Activated CD8-positive, alpha-beta T cell treated with anti-CD3 and anti-CD28 coated beads for 36 hours (primary cell): Measurements from ENCODE around the gene SLC10A6. TPM values are rescaled to one million over a fixed set of nuclear protein-coding genes. Genes with fewer than 3 reads are reported as not detected.

Source experiments
- ATAC-seq: fragments of 200-7000 bp; cut with Tn5 transposase; one replicate; pipeline ENCODE4 v1.10.0; 2021; ENCODE audit warnings: mild to moderate bottlenecking, moderate library complexity
- CTCF ChIA-PET: fragments of 350-600 bp; sonication (Branson Sonifier 250); formaldehyde crosslinking; loops from one replicate; lab custom pipeline; 2021; ENCODE audit warnings: antibody characterized with exemption; lab: Charles Lee
- POLR2A ChIA-PET: fragments of 350-600 bp; sonication (Branson Sonifier 250); formaldehyde crosslinking; loops from one replicate; lab custom pipeline; 2021; ENCODE audit warnings: antibody characterized with exemption; lab: Charles Lee
- DNase-seq: peaks from one replicate; pipeline ENCODE4 v3.0.0-alpha.2; 2020
- H3K27ac Mint-ChIP-seq: one replicate; pipeline ENCODE4 v1.8.0; 2021; ENCODE audit warnings: mild to moderate bottlenecking, mixed read lengths
- H3K27me3 Mint-ChIP-seq: one replicate; pipeline ENCODE4 v1.8.0; 2021; ENCODE audit warnings: mixed read lengths
- H3K36me3 Mint-ChIP-seq: one replicate; pipeline ENCODE4 v1.8.0; 2021; ENCODE audit warnings: low read depth, mixed read lengths
- H3K4me1 Mint-ChIP-seq: one replicate; pipeline ENCODE4 v1.8.0; 2021; ENCODE audit warnings: low read depth, mixed read lengths
- H3K4me3 Mint-ChIP-seq: one replicate; pipeline ENCODE4 v1.8.0; 2021; ENCODE audit warnings: mild to moderate bottlenecking, moderate library complexity, mixed read lengths
- H3K9me3 Mint-ChIP-seq: one replicate; pipeline ENCODE4 v1.8.0; 2021; ENCODE audit warnings: mixed read lengths
- CTCF ChIP-seq: fragments of 200-600 bp; IDR thresholded peaks from one replicate; pipeline ENCODE4 v1.8.0; 2022; ENCODE audit warnings: antibody characterized with exemption, mild to moderate bottlenecking
- intact Hi-C: fragments of 100-400 bp; cut with micrococcal nuclease; formaldehyde crosslinking; loops from one replicate; pipeline ENCODE4 v1.10.0; 2022
- total RNA-seq, 2 experiments: library from RNA; stranded (reverse); gene quantifications; one replicate each; pipeline ENCODE4 v1.2.3, GENCODE V29; 2021

Gene SLC10A6
- total RNA-seq, 2 experiments from 2014 or later = not detected

GRCh38 chr4:86819561-86819960, 29.6 kb downstream of the SLC10A6 start:
- Mint-ChIP-seq H3K27me3 (no peaks in the 10 kb centered on the region), H3K4me3 (no peak overlapping the region), H3K4me1 (no peaks in the 10 kb centered on the region), H3K36me3 (no peaks in the 10 kb centered on the region), H3K27ac (no peak overlapping the region), H3K9me3 (peaks cover 4% of the 10 kb centered on the region)
- TF ChIP-seq CTCF = no peak
- ChIA-PET POLR2A (no interaction called here), CTCF (no interaction called here)
- ATAC-seq = no peak
- intact Hi-C loops = no loop called here
- DNase-seq = no peak

GRCh38 chr4:86818841-86819240, 30.3 kb downstream of the SLC10A6 start:
- no peak overlapping the region for H3K4me3 Mint-ChIP-seq
- no peaks in the 10 kb centered on the region for H3K36me3 Mint-ChIP-seq
- ChIA-PET CTCF (interaction anchor here (1.2 kb wide), 1 partner anchor 322 kb away, joined by 3 read pairs; no protein-coding TSS in a partner anchor), POLR2A (no interaction called here)
- TF ChIP-seq CTCF = no peak
- no peaks in the 10 kb centered on the region for H3K4me1 Mint-ChIP-seq
- DNase-seq (no peak), ATAC-seq (no peak)
- intact Hi-C loops = no loop called here
- no peaks in the 10 kb centered on the region for H3K27me3 Mint-ChIP-seq
- peaks cover 4% of the 10 kb centered on the region for H3K9me3 Mint-ChIP-seq
- no peak overlapping the region for H3K27ac Mint-ChIP-seq

- no peak for TF ChIP-seq CTCF
- ATAC-seq (no peak), DNase-seq (no peak)
- no peaks in the 10 kb centered on the region for H3K4me1 Mint-ChIP-seq
- no peaks in the 10 kb centered on the region for H3K27me3 Mint-ChIP-seq
- H3K9me3 Mint-ChIP-seq = peaks cover 4% of the 10 kb centered on the region
- CTCF ChIA-PET = interaction anchor here (1.2 kb wide), 1 partner anchor 321 kb away, joined by 3 read pairs; no protein-coding TSS in a partner anchor
- no peak overlapping the region for H3K4me3 Mint-ChIP-seq
- H3K27ac Mint-ChIP-seq = no peak overlapping the region
- no peaks in the 10 kb centered on the region for H3K36me3 Mint-ChIP-seq
- POLR2A ChIA-PET = no interaction called here
- intact Hi-C loops = no loop called here
These were observed 31.0 kb downstream of the SLC10A6 start for GRCh38 chr4:86818211-86818610.

DNA sequence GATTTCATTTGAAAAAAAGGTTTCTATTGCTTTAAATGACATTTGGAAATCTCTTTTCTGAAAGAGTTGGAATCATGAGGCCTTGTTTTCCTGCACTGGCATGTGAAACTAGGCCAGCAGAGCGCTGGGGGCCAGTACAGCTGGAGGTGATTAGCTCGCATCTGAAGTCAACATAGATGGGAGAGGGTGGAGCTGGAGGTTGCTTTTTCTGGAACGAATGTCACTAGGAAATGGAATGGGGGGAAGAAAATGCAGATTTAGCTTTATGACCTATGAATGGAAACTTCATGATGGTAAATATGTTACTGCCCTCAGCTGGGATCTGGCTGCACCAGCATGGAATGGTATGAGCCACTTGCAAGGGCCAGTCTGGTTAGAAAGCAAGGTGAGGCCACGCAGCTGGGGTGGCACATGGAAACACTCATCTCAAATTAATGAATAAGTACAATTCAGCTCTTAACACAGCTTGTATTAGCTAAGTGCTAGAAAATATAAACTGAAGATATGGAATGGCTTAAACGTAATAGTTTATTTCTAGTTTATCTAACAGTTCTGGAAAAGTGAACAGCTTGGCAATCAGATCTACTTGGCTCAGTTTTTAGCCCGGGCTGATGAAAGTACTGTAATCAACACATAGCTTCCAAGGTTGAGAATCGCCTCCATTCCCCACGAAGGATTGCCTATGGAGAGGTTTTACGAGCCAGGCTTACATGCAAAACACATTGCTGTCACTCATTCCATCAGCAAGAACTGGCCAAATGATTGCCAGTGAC, 32.5 kb downstream of the SLC10A6 start:
- CTCF ChIA-PET = no interaction called here
- TF ChIP-seq CTCF = no peak
- DNase-seq (no peak), ATAC-seq (no peak)
- no peaks in the 10 kb centered on the region for H3K27me3 Mint-ChIP-seq
- H3K36me3 Mint-ChIP-seq = no peaks in the 10 kb centered on the region
- H3K27ac Mint-ChIP-seq = no peak overlapping the region
- peaks cover 4% of the 10 kb centered on the region for H3K9me3 Mint-ChIP-seq
- POLR2A ChIA-PET = no interaction called here
- H3K4me1 Mint-ChIP-seq = no peaks in the 10 kb centered on the region
- no peak overlapping the region for H3K4me3 Mint-ChIP-seq
- intact Hi-C loops = no loop called here

- TF ChIP-seq CTCF = no peak
- no peak overlapping the region for H3K4me3 Mint-ChIP-seq
- ChIA-PET CTCF (no interaction called here), POLR2A (no interaction called here)
- DNase-seq (no peak), ATAC-seq (no peak)
- H3K27me3 Mint-ChIP-seq = no peaks in the 10 kb centered on the region
- H3K27ac Mint-ChIP-seq = no peak overlapping the region
- intact Hi-C loops = no loop called here
- peaks cover 4% of the 10 kb centered on the region for H3K9me3 Mint-ChIP-seq
- H3K36me3 Mint-ChIP-seq = no peaks in the 10 kb centered on the region
- H3K4me1 Mint-ChIP-seq = no peaks in the 10 kb centered on the region
These were observed 33.5 kb downstream of the SLC10A6 start for GRCh38 chr4:86815653-86816052.
